Tibial nerve (tissue), 3 donors: ENCODE data around the gene TMEM218.

Experiments
- CTCF ChIP-seq, 5 experiments: fragments of 200-600 bp in 3 of 5; fragments of 450-650 bp in 2 of 5; sonication (generic) in 3 of 5; IDR thresholded peaks; one replicate each; pipeline ENCODE4 v1.5.1; 2016 to 2019; ENCODE audit warnings: antibody characterized with exemption in 5 of 5, mild to moderate bottlenecking in 3 of 5, moderate library complexity in 2 of 5
- POLR2A ChIP-seq, 2 donors: fragments of 450-650 bp; IDR thresholded peaks; one replicate each; pipeline ENCODE4 v1.6.1; 2017; ENCODE audit warnings: antibody characterized with exemption in 2 of 2, mild to moderate bottlenecking in 2 of 2, moderate library complexity in 2 of 2

GRCh38 chr11:125056931-125057692 lies 54.3 kb downstream of the TMEM218 start:
- TF ChIP-seq CTCF (IDR thresholded peaks at IDR 0.05) (no peak), POLR2A (IDR thresholded peaks at IDR 0.05) (no peak)
